ENCODE measurements around the gene CNPPD1. TPM values are rescaled to one million over a fixed set of nuclear protein-coding genes. Genes with fewer than 3 reads are reported as not detected.

The CNPPD1 gene
- total RNA-seq, 1 experiment from 2014 or later, result 62.9 TPM

- Mint-ChIP-seq H3K27me3 (ENCODE audit: insufficient read depth, unreplicated experiment) (no peaks in the 10 kb centered on the region), H3K4me3 (ENCODE audit: unreplicated experiment) (no peak overlapping the region), H3K9me3 (ENCODE audit: unreplicated experiment) (no peaks in the 10 kb centered on the region), H3K27ac (ENCODE audit: unreplicated experiment) (no peak overlapping the region), H3K36me3 (ENCODE audit: insufficient read depth, unreplicated experiment) (peaks cover 65% of the 10 kb centered on the region), H3K4me1 (ENCODE audit: low read depth, unreplicated experiment) (no peaks in the 10 kb centered on the region)
- H3K27me3 ChIP-seq (replicated peaks; ENCODE audit: control insufficient read depth, insufficient read depth, low read length), result no peaks in the 10 kb centered on the region
- ChIA-PET POLR2A (no interaction called here), CTCF (no interaction called here)
- intact Hi-C loops (cut with micrococcal nuclease; ENCODE audit: unreplicated experiment), result no loop called here
- H3K4me1 ChIP-seq, result peaks cover 14% of the 10 kb centered on the region
- no peaks in the 10 kb centered on the region for H3K9me3 ChIP-seq
- DNase-seq, result peak in 1 of 2 experiments; percentile 24
- TF ChIP-seq CTCF (IDR thresholded peaks at IDR 0.05; ENCODE audit: insufficient read depth in 1 of 2, low read depth in 1 of 2, low read length in 1 of 2, severe bottlenecking in 1 of 2, unreplicated experiment in 1 of 2), result no peak
- no TSS peak for BruUV-seq (replicated peaks)
- H3K36me3 ChIP-seq (ENCODE audit: control insufficient read depth, insufficient read depth, low read length), result peaks cover 18% of the 10 kb centered on the region
- no peak overlapping the region for H3K4me3 ChIP-seq (ENCODE audit: low read depth, low read length)
Measured at GRCh38 chr2:219213486-219214071, 36.9 kb upstream of the CNPPD1 start.

GRCh38 chr2:219213026-219213415 is 36.3 kb upstream of the CNPPD1 start:
- intact Hi-C loops (cut with micrococcal nuclease; ENCODE audit: unreplicated experiment), result no loop called here
- no peak overlapping the region for H3K27ac Mint-ChIP-seq (ENCODE audit: unreplicated experiment)
- DNase-seq, result peak in 1 of 2 experiments; percentile 31
- Histone ChIP-seq H3K4me3 (ENCODE audit: low read depth, low read length) (no peak overlapping the region), H3K36me3 (ENCODE audit: control insufficient read depth, insufficient read depth, low read length) (peaks cover 21% of the 10 kb centered on the region), H3K27me3 (replicated peaks; ENCODE audit: control insufficient read depth, insufficient read depth, low read length) (no peaks in the 10 kb centered on the region), H3K4me1 (peaks cover 14% of the 10 kb centered on the region), H3K9me3 (no peaks in the 10 kb centered on the region)
- CTCF ChIA-PET, result no interaction called here
- no peak for TF ChIP-seq CTCF (IDR thresholded peaks at IDR 0.05; ENCODE audit: insufficient read depth in 1 of 2, low read depth in 1 of 2, low read length in 1 of 2, severe bottlenecking in 1 of 2, unreplicated experiment in 1 of 2)
- peaks cover 65% of the 10 kb centered on the region for H3K36me3 Mint-ChIP-seq (ENCODE audit: insufficient read depth, unreplicated experiment)
- no peaks in the 10 kb centered on the region for H3K9me3 Mint-ChIP-seq (ENCODE audit: unreplicated experiment)
- POLR2A ChIA-PET, result no interaction called here
- H3K27me3 Mint-ChIP-seq (ENCODE audit: insufficient read depth, unreplicated experiment), result no peaks in the 10 kb centered on the region
- H3K4me3 Mint-ChIP-seq (ENCODE audit: unreplicated experiment), result no peak overlapping the region
- H3K4me1 Mint-ChIP-seq (ENCODE audit: low read depth, unreplicated experiment), result peaks cover 5% of the 10 kb centered on the region
- BruUV-seq (replicated peaks), result no TSS peak

- DNase-seq, result no peak
- Mint-ChIP-seq H3K27ac (ENCODE audit: unreplicated experiment) (no peak overlapping the region), H3K9me3 (ENCODE audit: unreplicated experiment) (no peaks in the 10 kb centered on the region), H3K36me3 (ENCODE audit: insufficient read depth, unreplicated experiment) (peaks cover 61% of the 10 kb centered on the region), H3K27me3 (ENCODE audit: insufficient read depth, unreplicated experiment) (no peaks in the 10 kb centered on the region), H3K4me3 (ENCODE audit: unreplicated experiment) (no peak overlapping the region), H3K4me1 (ENCODE audit: low read depth, unreplicated experiment) (peaks cover 5% of the 10 kb centered on the region)
- no peak for TF ChIP-seq CTCF (IDR thresholded peaks at IDR 0.05; ENCODE audit: insufficient read depth in 1 of 2, low read depth in 1 of 2, low read length in 1 of 2, severe bottlenecking in 1 of 2, unreplicated experiment in 1 of 2)
- intact Hi-C loops (cut with micrococcal nuclease; ENCODE audit: unreplicated experiment), result loop anchor here (1.0 kb wide), 1 partner anchor 51 kb away; the partner anchor contains the start of gene NHEJ1
- ChIA-PET CTCF (interaction anchor here (0.5 kb wide), 1 partner anchor 84 kb away, joined by 3 read pairs; no protein-coding TSS in a partner anchor), POLR2A (interaction anchor here (0.6 kb wide), 1 partner anchor 39 kb away, joined by 4 read pairs; no protein-coding TSS in a partner anchor)
- Histone ChIP-seq H3K9me3 (no peaks in the 10 kb centered on the region), H3K4me1 (peaks cover 8% of the 10 kb centered on the region), H3K4me3 (ENCODE audit: low read depth, low read length) (no peak overlapping the region), H3K36me3 (ENCODE audit: control insufficient read depth, insufficient read depth, low read length) (peaks cover 21% of the 10 kb centered on the region), H3K27me3 (replicated peaks; ENCODE audit: control insufficient read depth, insufficient read depth, low read length) (no peaks in the 10 kb centered on the region)
- no TSS peak for BruUV-seq (replicated peaks)
Measured at GRCh38 chr2:219210886-219211362, 34.2 kb upstream of the CNPPD1 start.
